ENCODE results near the gene GSE1.

The GSE1 gene

GRCh38 chr16:85641305-85641704, 28.2 kb downstream of the GSE1 start:
- Histone ChIP-seq H3K4me3 (ENCODE audit: low read length) (no peak overlapping the region), H3K27me3 (replicated peaks; ENCODE audit: control insufficient read depth, insufficient read depth, low read length) (no peaks in the 10 kb centered on the region), H3K4me1 (ENCODE audit: control insufficient read depth, insufficient read depth, low read length) (peaks cover 17% of the 10 kb centered on the region), H3K36me3 (ENCODE audit: control insufficient read depth, insufficient read depth, low read length, severe bottlenecking) (peaks cover 10% of the 10 kb centered on the region), H3K9ac (ENCODE audit: low read length) (no peak overlapping the region), H3K9me3 (ENCODE audit: control insufficient read depth, low read length) (no peaks in the 10 kb centered on the region)
- no peak for DNase-seq (ENCODE audit: low read depth)

DNA sequence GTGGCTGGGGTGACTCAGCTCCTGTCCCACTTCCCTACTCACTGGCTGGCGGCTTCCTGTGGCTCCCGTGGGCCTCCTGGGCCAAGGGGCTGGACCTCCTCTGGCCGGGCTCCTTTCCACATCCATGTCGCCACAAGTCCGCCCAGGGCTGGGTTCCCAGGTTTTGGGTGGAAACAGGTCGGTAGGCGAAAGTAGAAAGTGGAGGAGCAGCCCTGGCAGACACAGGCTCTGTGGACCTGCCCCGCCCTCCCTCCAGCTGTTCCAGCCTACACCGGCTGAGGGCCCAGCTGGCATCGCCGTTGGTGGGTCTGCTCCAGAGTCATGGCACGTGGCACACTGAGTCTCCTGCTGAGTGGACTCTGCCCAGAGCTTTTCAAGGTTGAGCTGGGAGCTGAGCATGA, 28.7 kb downstream of the GSE1 start:
- no peak for DNase-seq (ENCODE audit: low read depth)
- Histone ChIP-seq H3K9ac (ENCODE audit: low read length) (no peak overlapping the region), H3K4me3 (ENCODE audit: low read length) (no peak overlapping the region), H3K36me3 (ENCODE audit: control insufficient read depth, insufficient read depth, low read length, severe bottlenecking) (peaks cover 10% of the 10 kb centered on the region), H3K4me1 (ENCODE audit: control insufficient read depth, insufficient read depth, low read length) (peaks cover 17% of the 10 kb centered on the region), H3K9me3 (ENCODE audit: control insufficient read depth, low read length) (no peaks in the 10 kb centered on the region), H3K27me3 (replicated peaks; ENCODE audit: control insufficient read depth, insufficient read depth, low read length) (no peaks in the 10 kb centered on the region)

DNA sequence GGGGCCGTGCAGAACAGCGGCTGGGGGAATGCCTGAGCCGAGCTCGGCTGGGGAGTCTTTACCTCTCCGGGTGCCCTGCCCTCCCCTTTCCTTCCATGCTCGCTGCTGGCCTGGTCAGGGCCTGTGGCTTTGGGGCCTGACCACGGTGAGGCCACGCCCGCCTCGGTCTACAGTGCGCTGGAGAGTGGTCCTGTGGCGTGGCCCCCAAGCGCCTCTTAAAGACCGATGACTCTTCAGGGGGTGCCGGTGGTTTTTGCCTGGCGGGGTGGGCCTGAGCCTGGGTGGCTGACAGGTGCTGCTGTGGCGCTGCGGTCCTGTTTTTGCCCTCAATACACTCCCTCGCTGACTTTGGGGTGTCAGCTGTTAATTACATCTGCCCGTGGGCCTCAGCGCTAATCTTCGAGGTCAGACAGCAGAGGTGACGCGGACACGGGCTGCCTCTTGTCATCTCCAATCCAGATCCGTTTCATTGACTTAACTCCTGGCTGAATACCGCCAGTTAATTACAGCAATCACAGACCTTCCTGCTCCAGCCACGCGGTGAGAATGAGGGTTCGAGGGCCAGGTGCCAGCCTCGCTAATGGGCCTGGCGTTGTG, 29.7 kb downstream of the GSE1 start:
- no peak overlapping the region for H3K4me3 ChIP-seq (ENCODE audit: low read length)
- H3K4me1 ChIP-seq (ENCODE audit: control insufficient read depth, insufficient read depth, low read length) = peaks cover 17% of the 10 kb centered on the region
- H3K9me3 ChIP-seq (ENCODE audit: control insufficient read depth, low read length) = no peaks in the 10 kb centered on the region
- H3K36me3 ChIP-seq (ENCODE audit: control insufficient read depth, insufficient read depth, low read length, severe bottlenecking) = peaks cover 10% of the 10 kb centered on the region
- H3K27me3 ChIP-seq (replicated peaks; ENCODE audit: control insufficient read depth, insufficient read depth, low read length) = no peaks in the 10 kb centered on the region
- H3K9ac ChIP-seq (ENCODE audit: low read length) = no peak overlapping the region
- DNase-seq (ENCODE audit: low read depth) = no peak

- no peaks in the 10 kb centered on the region for H3K27me3 ChIP-seq (replicated peaks; ENCODE audit: control insufficient read depth, insufficient read depth, low read length)
- no peak overlapping the region for H3K9ac ChIP-seq (ENCODE audit: low read length)
- peaks cover 12% of the 10 kb centered on the region for H3K4me1 ChIP-seq (ENCODE audit: control insufficient read depth, insufficient read depth, low read length)
- H3K36me3 ChIP-seq (ENCODE audit: control insufficient read depth, insufficient read depth, low read length, severe bottlenecking) = peaks cover 6% of the 10 kb centered on the region
- H3K9me3 ChIP-seq (ENCODE audit: control insufficient read depth, low read length) = no peaks in the 10 kb centered on the region
- DNase-seq (ENCODE audit: low read depth) = no peak
- no peak overlapping the region for H3K4me3 ChIP-seq (ENCODE audit: low read length)
These were observed 30.5 kb downstream of the GSE1 start for GRCh38 chr16:85643631-85644030.

- H3K4me1 ChIP-seq (ENCODE audit: control insufficient read depth, insufficient read depth, low read length) = peaks cover 12% of the 10 kb centered on the region
- H3K9ac ChIP-seq (ENCODE audit: low read length) = no peak overlapping the region
- peaks cover 10% of the 10 kb centered on the region for H3K36me3 ChIP-seq (ENCODE audit: control insufficient read depth, insufficient read depth, low read length, severe bottlenecking)
- H3K4me3 ChIP-seq (ENCODE audit: low read length) = no peak overlapping the region
- H3K9me3 ChIP-seq (ENCODE audit: control insufficient read depth, low read length) = no peaks in the 10 kb centered on the region
- no peak for DNase-seq (ENCODE audit: low read depth)
- no peaks in the 10 kb centered on the region for H3K27me3 ChIP-seq (replicated peaks; ENCODE audit: control insufficient read depth, insufficient read depth, low read length)
These were observed 31.1 kb downstream of the GSE1 start for GRCh38 chr16:85644093-85644712.

DNA sequence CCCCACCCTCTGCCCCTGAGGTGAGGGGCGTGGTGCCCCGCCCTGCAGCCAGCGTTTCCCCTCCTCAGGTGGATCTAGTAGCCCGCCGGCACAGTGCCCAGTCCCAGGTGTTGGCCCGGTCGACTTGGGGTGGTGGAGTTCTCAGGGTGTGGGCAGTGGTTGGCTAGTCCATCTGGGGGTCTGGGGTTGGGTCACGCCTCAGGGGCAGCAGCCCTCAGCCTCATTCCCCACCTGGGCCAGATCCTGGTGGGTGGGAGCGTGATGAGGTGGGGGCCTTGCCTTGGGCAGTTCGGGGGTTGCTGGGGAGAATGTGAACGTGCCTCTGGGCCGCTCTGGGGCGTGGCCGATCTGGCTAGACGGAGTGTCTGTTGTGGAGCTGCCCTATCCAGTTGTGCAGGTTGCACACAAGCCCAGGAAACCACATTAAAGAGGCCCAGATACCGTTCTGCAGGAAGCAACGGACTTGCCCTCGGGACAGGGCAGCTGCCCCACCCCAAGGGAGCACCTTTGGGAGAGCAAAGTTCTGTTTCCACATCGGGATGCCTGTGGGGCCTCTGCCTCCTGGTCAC, 32.0 kb downstream of the GSE1 start:
- Histone ChIP-seq H3K9me3 (ENCODE audit: control insufficient read depth, low read length) (no peaks in the 10 kb centered on the region), H3K9ac (ENCODE audit: low read length) (no peak overlapping the region), H3K36me3 (ENCODE audit: control insufficient read depth, insufficient read depth, low read length, severe bottlenecking) (peaks cover 10% of the 10 kb centered on the region), H3K4me1 (ENCODE audit: control insufficient read depth, insufficient read depth, low read length) (peaks cover 12% of the 10 kb centered on the region), H3K4me3 (ENCODE audit: low read length) (no peak overlapping the region), H3K27me3 (replicated peaks; ENCODE audit: control insufficient read depth, insufficient read depth, low read length) (no peaks in the 10 kb centered on the region)
- no peak for DNase-seq (ENCODE audit: low read depth)

DNA sequence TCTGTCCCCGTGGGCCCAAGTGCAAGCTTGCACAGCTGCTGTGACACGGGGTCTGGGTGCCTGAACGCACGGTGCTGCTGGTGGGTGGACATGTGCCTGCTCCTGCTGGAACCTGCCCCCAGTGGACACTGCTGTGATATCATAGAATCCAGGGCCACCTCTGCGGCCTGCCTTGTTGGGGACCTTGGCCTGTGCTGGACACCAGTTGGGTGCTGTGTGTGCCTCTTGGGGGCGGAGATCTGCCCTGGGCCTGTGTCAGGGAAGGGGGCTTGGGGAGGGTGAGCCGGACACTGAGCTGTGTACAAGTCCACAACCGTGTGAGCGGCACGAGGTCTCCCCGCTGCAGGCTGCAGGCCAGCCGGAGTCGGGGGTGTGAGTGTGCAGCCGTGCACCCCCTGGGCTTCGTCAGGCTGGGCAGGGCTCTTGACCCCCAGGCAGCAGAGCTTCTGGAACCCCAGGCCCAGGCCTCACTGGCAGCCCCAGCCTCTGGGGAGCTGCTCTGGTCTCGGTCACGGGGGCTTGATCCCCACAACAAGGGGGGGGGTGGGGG, 33.3 kb downstream of the GSE1 start:
- no peaks in the 10 kb centered on the region for H3K9me3 ChIP-seq (ENCODE audit: control insufficient read depth, low read length)
- H3K27me3 ChIP-seq (replicated peaks; ENCODE audit: control insufficient read depth, insufficient read depth, low read length) = no peaks in the 10 kb centered on the region
- DNase-seq (ENCODE audit: low read depth) = no peak
- peaks cover 8% of the 10 kb centered on the region for H3K4me1 ChIP-seq (ENCODE audit: control insufficient read depth, insufficient read depth, low read length)
- H3K9ac ChIP-seq (ENCODE audit: low read length) = no peak overlapping the region
- peaks cover 10% of the 10 kb centered on the region for H3K36me3 ChIP-seq (ENCODE audit: control insufficient read depth, insufficient read depth, low read length, severe bottlenecking)
- H3K4me3 ChIP-seq (ENCODE audit: low read length) = no peak overlapping the region

- Histone ChIP-seq H3K4me1 (ENCODE audit: control insufficient read depth, insufficient read depth, low read length) (peaks cover 3% of the 10 kb centered on the region), H3K9ac (ENCODE audit: low read length) (no peak overlapping the region), H3K36me3 (ENCODE audit: control insufficient read depth, insufficient read depth, low read length, severe bottlenecking) (peaks cover 10% of the 10 kb centered on the region), H3K4me3 (ENCODE audit: low read length) (no peak overlapping the region), H3K27me3 (replicated peaks; ENCODE audit: control insufficient read depth, insufficient read depth, low read length) (no peaks in the 10 kb centered on the region), H3K9me3 (ENCODE audit: control insufficient read depth, low read length) (no peaks in the 10 kb centered on the region)
- DNase-seq (ENCODE audit: low read depth) = no peak
These were observed 33.9 kb downstream of the GSE1 start for GRCh38 chr16:85646976-85647375.

DNA sequence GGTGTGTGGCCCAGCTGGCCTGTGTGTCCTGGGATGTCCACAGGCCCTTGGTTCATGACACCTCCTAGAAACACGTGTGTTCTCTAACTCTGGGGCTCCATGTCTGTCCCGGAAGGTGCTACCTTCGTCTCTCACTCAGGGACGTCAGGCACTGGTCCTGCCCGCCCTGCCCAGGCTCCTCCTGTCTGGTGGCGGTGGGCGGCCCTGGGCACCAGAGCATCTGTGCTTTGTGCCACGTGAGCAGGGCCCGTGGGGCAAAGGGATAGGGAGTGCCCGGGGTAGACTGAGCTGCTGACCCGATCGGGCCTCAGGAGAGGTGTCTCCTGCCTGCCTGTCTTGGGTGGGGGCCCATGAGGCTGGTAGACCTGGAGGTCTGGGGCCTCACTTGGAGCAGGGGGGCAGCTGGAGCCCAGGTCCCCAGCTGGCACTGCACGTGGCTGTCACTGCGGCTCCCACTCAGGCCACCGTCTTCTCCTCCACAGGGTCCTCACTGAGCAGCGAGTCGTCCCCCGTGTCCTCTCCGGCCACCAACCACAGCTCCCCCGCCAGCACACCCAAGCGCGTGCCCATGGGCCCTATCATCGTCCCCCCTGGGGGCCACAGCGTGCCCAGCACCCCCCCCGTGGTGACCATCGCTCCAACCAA, 35.1 kb downstream of the GSE1 start:
- Histone ChIP-seq H3K27me3 (replicated peaks; ENCODE audit: control insufficient read depth, insufficient read depth, low read length) (no peaks in the 10 kb centered on the region), H3K36me3 (ENCODE audit: control insufficient read depth, insufficient read depth, low read length, severe bottlenecking) (peaks cover 10% of the 10 kb centered on the region), H3K4me3 (ENCODE audit: low read length) (no peak overlapping the region), H3K9ac (ENCODE audit: low read length) (no peak overlapping the region), H3K4me1 (ENCODE audit: control insufficient read depth, insufficient read depth, low read length) (peaks cover 3% of the 10 kb centered on the region), H3K9me3 (ENCODE audit: control insufficient read depth, low read length) (no peaks in the 10 kb centered on the region)
- no peak for DNase-seq (ENCODE audit: low read depth)

GRCh38 chr16:85648805-85649204, 35.7 kb downstream of the GSE1 start:
- no peaks in the 10 kb centered on the region for H3K27me3 ChIP-seq (replicated peaks; ENCODE audit: control insufficient read depth, insufficient read depth, low read length)
- peaks cover 11% of the 10 kb centered on the region for H3K36me3 ChIP-seq (ENCODE audit: control insufficient read depth, insufficient read depth, low read length, severe bottlenecking)
- no peaks in the 10 kb centered on the region for H3K9me3 ChIP-seq (ENCODE audit: control insufficient read depth, low read length)
- H3K9ac ChIP-seq (ENCODE audit: low read length) = no peak overlapping the region
- DNase-seq (ENCODE audit: low read depth) = no peak
- peaks cover 3% of the 10 kb centered on the region for H3K4me1 ChIP-seq (ENCODE audit: control insufficient read depth, insufficient read depth, low read length)
- no peak overlapping the region for H3K4me3 ChIP-seq (ENCODE audit: low read length)

GRCh38 chr16:85649411-85650134, 36.5 kb downstream of the GSE1 start:
- DNase-seq (ENCODE audit: low read depth) = no peak
- Histone ChIP-seq H3K36me3 (ENCODE audit: control insufficient read depth, insufficient read depth, low read length, severe bottlenecking) (peaks cover 18% of the 10 kb centered on the region), H3K4me1 (ENCODE audit: control insufficient read depth, insufficient read depth, low read length) (peaks cover 3% of the 10 kb centered on the region), H3K27me3 (replicated peaks; ENCODE audit: control insufficient read depth, insufficient read depth, low read length) (no peaks in the 10 kb centered on the region), H3K9ac (ENCODE audit: low read length) (no peak overlapping the region), H3K9me3 (ENCODE audit: control insufficient read depth, low read length) (no peaks in the 10 kb centered on the region), H3K4me3 (ENCODE audit: low read length) (no peak overlapping the region)

All from adipocyte (in vitro differentiated cells).